Fibroblast of pulmonary artery (primary cell): ENCODE results near the gene APOL2.
"Not testable (repeated sequence)": the region's sequence is repeated elsewhere in the genome, so short reads cannot be mapped to it uniquely, and the experiment has no call there.

Experiments used
- DNase-seq: peaks from one replicate; pipeline ENCODE4 v3.0.0-alpha.2; 2010; ENCODE audit warnings: low read depth
- H3K4me3 ChIP-seq: replicated peaks from 2 replicates; pipeline ENCODE4 v1.5.1; 2011; ENCODE audit warnings: low read depth, mild to moderate bottlenecking, control low read depth, low read length, moderate library complexity
- CTCF ChIP-seq: IDR thresholded peaks from 2 replicates; pipeline ENCODE4 v1.5.1; 2011; ENCODE audit warnings: mild to moderate bottlenecking, control low read depth, low read length, inconsistent platforms; ENCODE audit errors: missing control alignments

APOL2 gene

GRCh38 chr22:36259615-36260300 is 20.4 kb upstream of the APOL2 start:
- TF ChIP-seq CTCF = no peak
- H3K4me3 ChIP-seq = no peak overlapping the region
- no peak for DNase-seq

GRCh38 chr22:36258701-36259614 is 19.6 kb upstream of the APOL2 start:
- H3K4me3 ChIP-seq = no peak overlapping the region
- TF ChIP-seq CTCF = no peak
- peak; percentile 63 for DNase-seq

GRCh38 chr22:36257948-36258670 is 18.8 kb upstream of the APOL2 start:
- H3K4me3 ChIP-seq = no peak overlapping the region
- DNase-seq = no peak
- TF ChIP-seq CTCF = no peak

GRCh38 chr22:36257308-36257707 is 18.0 kb upstream of the APOL2 start:
- no peak overlapping the region for H3K4me3 ChIP-seq
- TF ChIP-seq CTCF = no peak
- no peak for DNase-seq

GRCh38 chr22:36256478-36256877 is 17.2 kb upstream of the APOL2 start:
- TF ChIP-seq CTCF = no peak
- H3K4me3 ChIP-seq = no peak overlapping the region
- DNase-seq = no peak

GRCh38 chr22:36255572-36255971 is 16.2 kb upstream of the APOL2 start:
- DNase-seq, H3K4me3 ChIP-seq: not testable (repeated sequence)
